SKM-1 (cell line): ENCODE results near the gene IER2.
"Not testable (repeated sequence)": the region's sequence is repeated elsewhere in the genome, so short reads cannot be mapped to it uniquely, and the experiment has no call there.

Source experiments
- DNase-seq: peaks from one replicate; lab custom pipeline; 2025; ENCODE audit not compliant: unreplicated experiment; lab: John Stamatoyannopoulos, UW

The IER2 gene

DNA sequence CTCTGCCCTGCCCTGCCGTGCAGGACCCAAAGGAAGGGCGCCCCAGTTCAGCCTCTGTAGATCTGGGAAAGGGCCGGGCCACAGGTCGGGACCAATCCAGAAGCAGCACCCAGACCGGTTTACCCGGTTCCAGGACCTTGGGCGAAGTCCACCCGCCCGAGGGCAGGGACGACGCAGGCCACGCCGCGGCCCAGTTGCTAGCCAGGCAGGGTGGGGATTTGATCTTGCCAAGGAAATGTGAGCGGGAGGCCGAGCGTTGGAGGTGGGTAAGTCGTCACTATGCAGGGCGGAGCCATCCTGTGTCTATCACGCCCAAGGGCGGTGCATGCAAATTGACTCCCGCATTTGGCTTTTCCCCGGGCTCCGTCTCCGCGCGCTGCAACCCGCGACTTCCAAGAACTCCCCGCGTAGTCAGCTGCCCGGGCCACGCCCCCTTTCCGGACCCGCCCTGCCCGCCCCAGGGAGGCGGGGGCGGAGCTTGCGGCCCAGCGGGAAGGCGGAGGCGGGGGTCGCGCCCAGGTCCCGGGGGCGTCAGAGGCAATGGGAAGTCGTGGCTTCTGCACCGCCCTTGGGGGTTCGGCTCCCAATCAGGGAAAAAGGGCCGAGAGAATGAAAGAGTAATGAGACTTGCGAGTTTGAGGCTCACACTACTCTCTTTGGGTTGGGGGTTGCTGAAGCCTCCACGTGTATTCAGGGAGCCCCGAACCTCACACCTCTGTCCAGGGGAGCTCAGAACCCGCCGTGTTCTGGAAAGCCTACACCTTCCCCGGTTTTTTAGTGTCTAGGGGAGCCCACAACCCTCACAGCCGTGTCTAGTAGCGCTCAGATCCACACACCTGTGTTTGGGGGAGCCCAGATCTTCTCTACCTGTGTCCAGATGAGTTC is 12.8 kb downstream of the IER2 start:
- peak; percentile 93 for DNase-seq

DNA sequence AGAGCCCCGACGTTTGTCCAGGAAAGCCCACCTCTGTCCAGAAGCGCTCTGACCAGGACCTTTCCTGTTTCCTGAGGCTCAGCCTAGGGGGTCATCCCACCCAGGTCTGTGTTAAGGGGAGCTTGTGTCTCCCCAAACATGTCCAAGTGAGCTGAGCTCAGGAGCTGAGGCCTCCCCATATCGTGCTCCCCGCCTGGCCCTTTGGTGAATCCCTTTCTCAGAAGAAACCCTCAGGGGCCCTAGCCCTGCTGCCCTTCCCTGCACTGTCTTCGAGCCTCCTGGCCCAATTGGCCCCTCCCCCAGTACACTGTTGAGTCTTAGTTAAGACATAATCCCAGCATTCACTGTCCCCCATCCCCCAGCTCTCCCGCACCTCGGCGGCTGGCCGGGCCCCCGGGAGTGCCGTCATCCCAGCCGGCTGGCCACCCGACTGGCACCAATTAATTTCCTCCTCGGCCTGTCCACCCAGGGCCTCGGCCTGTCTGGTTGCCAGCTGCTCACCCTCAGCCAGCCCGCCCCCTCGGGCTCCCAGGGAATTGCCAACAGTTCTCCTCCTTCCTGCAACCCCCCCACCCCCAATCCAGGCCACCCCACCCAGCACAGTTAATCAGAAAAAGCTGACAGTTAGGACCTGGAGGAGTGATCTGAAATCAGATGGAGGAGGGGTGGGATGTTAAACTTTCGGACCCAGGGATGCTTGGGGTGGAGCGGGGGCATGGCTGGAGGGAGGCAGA is 13.6 kb downstream of the IER2 start:
- DNase-seq = no peak

GRCh38 chr19:13164343-13165161 is 14.3 kb downstream of the IER2 start:
- no peak for DNase-seq

- no peak for DNase-seq
Measured at GRCh38 chr19:13165162-13165997, 15.2 kb downstream of the IER2 start.

- not testable (repeated sequence) for DNase-seq
Measured at GRCh38 chr19:13166151-13166550, 15.9 kb downstream of the IER2 start.

DNA sequence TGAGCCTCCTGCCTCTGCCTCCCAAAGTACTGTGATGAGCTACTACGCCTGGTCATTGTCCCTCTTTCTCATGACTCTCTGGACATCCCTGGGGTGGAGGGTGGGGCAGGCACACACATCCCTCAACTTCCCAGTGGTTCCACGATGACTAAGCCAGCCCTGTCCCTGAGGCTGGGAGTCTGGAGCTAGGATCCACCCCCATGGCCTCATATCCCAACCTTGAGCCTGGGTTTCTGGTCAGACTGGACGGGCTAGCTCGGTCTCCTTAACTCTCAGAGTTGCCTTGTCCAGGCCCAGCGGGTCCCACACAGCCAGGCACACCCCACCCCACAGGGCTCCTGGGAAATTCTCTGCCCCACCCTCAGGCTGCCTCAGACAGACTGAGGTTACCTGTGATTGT is 19.6 kb downstream of the IER2 start:
- no peak for DNase-seq

DNA sequence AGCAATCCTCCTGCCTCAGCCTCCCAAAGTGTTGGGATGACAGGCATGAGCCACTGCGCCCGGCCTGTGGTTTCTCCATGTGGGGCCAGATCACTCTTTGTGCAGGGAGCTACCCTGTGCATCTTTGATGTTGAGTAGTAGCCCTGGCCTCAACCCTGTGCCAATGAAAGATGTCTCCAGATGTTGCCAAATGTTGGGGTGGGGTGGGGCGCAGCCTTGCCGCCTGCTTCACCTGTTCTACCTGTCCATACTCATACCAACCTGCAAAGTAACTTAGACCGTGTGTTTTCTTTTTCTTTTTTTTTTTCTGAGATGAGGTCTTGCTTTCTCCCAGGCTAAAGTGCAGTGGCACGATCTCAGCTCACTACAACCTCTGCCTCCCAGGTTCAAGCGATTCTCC is 20.9 kb downstream of the IER2 start:
- no peak for DNase-seq

DNA sequence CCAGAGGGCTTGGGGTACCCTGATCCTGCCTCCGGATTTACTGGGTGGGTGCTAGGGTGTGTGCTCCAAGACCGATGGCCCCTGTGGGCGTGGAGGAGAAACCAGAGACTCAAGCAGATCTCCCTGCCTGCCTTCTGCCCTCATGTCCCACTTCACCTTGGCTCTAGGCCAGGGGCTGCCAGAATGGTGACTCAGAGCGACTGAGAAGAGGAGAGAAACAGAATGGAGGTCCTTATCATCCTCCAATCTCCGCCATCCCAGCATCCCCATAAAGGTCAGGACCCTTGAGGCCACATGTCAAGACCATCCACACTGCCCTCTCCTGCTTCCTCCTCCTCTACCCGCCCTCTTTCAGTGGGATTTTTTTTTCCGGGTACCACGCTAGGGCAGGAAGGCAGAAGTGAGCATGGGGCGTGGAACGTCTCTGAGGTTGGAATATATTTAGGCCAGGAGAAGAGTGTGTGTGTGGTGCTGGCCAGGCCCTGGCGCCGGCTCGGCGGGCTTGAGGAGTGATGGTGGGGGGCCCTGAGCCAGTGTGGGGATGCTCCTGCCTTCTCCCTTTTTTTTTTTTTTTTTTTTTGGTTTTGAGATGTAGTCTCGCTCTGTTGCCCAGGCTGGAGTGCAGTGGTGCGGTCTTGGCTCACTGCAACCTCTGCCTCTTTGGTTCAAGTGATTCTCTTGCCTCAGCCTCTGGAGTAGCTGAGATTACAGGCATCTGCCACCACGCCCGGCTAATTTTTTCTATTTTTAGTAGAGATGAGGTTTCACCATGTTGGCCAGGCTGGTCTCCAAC is 22.3 kb downstream of the IER2 start:
- no peak for DNase-seq

DNA sequence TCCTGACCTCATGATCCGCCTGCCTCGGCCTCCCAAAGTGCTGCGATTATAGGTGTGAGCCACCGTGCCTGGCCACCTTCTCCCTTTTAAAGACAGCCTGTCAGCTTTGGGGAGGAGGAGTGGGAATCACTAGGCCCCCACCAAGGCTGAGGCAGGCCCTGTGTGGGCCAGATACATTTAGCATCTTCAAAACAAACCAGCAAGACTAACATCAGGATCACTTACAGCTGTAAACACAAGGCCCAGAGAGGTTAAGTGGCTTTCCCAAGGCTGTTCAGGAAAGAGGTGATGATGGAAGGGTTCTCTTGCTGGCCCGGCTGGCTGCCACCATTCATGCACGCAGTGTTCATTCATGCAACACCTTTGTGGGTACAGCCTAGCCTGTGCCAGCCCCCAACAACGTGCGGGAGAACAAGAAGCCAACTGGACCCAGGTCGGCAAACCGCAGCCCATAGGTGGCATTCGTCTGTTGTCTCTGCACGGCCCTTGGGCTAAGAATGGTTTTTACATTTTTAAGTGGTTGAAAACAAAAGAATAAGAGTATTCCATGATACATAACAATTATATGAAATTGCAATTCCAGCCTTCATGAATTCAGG is 23.0 kb downstream of the IER2 start:
- DNase-seq = no peak

DNA sequence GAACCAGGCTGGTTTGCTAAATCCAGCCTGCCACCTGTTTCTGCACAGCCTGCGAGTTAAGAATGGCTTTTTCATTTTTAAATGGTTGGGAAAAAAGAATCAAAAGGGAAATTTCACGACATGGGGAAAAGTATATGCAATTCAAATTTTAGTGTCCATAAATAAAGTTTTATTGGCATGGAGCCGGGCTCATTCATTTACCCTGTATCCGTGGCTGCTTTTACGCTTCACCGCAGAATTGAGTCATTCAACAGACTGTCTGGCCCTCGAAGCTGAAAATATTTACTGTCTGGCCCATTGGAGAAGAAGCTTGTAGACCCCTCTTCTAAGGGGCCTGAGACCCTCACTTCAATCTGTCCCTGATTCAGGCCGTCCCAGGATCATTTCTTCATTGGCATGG is 26.1 kb downstream of the IER2 start:
- no peak for DNase-seq

DNA sequence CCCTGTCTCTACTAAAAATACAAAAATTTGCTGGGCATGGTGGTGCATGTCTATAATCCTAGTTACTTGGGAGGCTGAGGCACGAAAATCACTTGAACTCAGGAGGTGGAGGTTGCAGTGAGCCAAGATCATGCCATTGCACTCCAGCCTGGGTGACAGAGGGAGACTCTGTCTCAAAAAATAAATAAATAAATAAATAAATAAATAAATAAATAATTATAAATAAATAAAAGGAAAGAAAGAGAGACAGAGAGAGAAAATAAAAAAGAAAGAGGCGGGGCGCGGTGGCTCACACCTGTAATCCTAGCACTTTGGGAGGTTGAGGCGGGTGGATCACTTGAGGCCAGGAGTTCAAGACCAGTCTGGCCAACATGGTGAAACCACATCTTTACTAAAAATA is 27.4 kb downstream of the IER2 start:
- not testable (repeated sequence) for DNase-seq

- not testable (repeated sequence) for DNase-seq
Measured at GRCh38 chr19:13178291-13178690, 28.1 kb downstream of the IER2 start.

- DNase-seq = peak; percentile 20
Measured at GRCh38 chr19:13181747-13182388, 31.7 kb downstream of the IER2 start.

- DNase-seq = not testable (repeated sequence)
Measured at GRCh38 chr19:13184926-13185325, 34.7 kb downstream of the IER2 start.

DNA sequence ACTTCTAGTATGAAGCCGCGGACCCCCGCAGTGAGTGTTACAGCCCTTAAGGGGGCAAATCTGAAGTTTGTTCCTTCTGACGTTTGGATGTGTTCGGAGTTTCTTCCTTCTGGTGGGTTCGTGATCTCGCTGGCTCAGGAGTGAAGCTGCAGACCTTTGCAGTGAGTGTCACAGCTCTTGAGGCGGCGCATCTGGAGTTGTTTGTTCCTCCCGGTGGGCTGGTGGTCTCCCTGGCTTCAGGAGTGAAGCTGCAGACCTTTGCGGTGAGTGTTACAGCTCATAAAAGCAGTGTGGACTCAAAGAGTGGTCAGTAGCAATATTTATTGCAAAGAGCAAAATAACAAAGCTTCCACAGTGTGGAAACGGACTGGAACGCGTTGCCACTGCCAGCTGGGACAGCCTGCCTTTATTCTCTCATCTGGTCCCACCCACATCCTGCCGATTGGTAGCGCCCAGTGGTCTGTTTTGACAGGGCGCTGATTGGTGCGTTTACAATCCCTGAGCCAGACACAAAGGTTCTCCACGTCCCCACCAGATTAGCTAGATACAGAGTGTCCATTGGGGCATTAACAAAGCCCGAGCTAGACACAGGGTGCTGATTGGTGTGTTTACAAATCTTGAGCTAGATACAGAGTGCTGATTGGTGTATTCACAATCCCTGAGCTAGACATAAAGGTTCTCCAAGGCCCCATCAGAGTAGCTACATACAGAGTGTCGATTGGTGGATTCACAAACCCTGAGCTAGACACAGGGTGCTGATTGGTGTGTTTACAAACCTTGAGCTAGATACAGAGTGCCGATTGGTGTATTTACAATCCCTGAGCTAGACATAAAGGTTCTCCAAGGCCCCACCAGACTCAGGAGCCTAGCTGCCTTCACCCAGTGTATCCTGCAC is 35.8 kb downstream of the IER2 start:
- DNase-seq = not testable (repeated sequence)

- DNase-seq = not testable (repeated sequence)
Measured at GRCh38 chr19:13186688-13187087, 36.5 kb downstream of the IER2 start.

DNA sequence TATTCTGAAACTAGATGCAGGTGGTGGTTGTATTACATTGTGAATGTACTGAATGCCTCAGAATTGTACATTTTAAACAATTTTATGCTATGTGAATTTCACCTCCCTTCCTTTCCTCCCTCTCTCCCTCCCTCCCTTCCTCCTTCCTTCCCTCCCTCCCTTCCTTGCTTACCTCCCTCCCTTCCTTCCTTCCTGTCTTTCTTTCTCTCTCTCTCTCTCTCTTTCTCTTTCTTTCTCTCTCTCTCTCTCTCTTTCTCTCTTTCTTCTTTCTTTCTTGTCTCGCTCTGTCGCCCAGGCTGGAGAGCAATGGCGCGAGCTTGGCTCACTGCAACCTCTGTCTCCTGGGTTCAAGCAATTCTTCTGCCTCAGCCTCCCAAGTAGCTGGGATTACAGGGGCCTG is 37.2 kb downstream of the IER2 start:
- no peak for DNase-seq

- no peak for DNase-seq
Measured at GRCh38 chr19:13189600-13189999, 39.4 kb downstream of the IER2 start.
